ENCODE results near the gene PRICKLE2.
"Not testable (repeated sequence)": the region's sequence is repeated elsewhere in the genome, so short reads cannot be mapped to it uniquely, and the experiment has no call there.

The PRICKLE2 gene

DNA sequence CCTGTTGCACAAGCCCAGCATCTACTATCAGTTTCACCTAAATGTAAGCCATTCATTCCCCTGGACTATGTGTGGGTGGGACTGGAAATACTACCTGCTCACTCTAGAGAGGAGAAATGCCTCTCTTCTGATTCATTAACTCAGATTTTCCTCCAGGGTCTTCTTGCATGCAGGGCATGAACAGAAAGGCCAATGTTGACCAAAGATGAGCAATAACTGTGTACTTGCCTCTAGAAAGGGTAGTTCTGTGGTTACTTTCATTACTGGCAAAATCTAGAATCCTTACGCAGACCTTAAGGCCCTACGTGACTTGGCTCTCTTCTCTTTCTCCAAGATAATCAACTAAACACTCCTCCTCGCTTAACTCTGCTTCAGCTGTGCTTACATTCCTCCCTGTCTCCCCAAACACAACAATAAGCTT is 120.6 kb downstream of the PRICKLE2 start:
- no peak for DNase-seq (ENCODE audit: extremely low read depth in 1 of 2, low read depth in 1 of 2)

DNA sequence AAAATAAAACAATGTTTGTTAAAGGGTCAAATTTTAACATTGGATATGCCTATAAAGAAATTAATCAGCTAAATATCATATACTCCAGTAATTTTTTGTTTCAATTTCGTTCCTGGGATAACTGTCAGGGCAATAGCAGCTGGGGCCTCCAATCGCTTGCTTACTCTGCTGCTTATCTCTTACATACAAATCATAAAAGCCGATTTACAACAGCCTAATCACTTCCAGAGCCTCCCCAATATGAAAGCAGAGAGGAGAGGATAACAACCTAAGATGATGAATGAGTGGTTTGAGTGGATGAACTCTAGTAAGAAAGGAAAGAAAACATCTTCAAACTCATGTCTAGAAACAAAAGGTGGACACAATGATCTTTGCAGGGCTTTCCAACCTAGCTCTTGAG is 121.3 kb downstream of the PRICKLE2 start:
- DNase-seq (ENCODE audit: extremely low read depth in 1 of 2, low read depth in 1 of 2), result no peak

DNA sequence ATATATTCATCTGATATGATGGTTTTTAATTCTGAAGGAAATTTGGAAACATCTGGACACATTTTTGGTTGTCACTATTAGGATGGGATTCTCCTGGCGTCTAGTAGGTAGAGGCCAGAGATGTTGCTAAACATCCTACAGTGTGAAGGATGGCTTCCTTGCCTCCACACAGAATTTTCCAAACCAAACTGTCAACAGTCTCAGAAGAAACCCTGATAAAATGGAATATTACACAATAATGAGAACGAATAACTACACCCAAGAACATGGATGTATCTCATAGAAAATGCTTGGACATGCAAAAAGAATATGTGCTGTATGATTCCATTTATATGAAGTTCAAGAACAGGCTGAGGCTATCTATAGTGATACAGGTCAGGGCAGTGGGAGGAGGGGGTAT is 122.1 kb downstream of the PRICKLE2 start:
- DNase-seq (ENCODE audit: extremely low read depth in 1 of 2, low read depth in 1 of 2), result no peak

DNA sequence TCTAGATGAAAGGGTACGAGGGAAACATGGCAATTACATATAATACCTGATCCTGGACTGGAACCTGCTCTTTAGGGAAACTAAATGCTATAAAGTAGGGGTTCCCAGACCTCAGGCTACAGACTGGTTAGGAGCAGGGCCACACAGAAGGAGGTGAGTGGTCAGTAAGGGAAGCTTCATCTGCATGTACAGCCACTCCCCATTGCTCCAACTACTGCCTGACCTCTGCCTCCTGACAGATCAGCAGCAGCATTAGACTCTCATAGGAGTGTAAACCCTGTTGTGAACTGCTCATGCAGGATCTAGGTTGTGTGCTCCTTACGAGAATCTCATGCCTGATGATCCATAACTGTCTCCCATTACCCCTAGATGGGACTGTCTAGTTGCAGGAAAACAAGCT is 123.1 kb downstream of the PRICKLE2 start:
- no peak for DNase-seq (ENCODE audit: extremely low read depth in 1 of 2, low read depth in 1 of 2)

- no peak for DNase-seq (ENCODE audit: extremely low read depth in 1 of 2, low read depth in 1 of 2)
These were observed 126.0 kb downstream of the PRICKLE2 start for GRCh38 chr3:64099316-64099715.

DNA sequence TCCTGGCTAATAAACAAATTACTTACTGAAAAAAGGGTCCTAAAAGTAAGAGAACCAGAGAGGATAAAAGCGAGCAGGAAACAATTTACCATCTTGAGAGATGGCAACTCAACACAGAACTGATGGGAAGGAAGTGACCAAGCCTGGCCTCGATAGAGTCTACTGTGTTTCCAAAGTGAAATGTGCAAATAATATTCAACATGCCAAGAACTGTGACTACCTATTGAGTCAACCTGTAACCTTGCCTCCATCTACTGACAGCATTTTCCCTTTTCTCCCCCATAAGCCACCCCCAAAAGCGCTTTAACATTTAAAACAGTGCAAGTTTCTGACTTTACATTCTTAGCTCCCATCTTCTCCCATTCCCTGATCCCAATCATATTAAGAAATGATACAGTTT is 126.6 kb downstream of the PRICKLE2 start:
- DNase-seq (ENCODE audit: extremely low read depth in 1 of 2, low read depth in 1 of 2), result no peak

- no peak for DNase-seq (ENCODE audit: extremely low read depth in 1 of 2, low read depth in 1 of 2)
These were observed 127.3 kb downstream of the PRICKLE2 start for GRCh38 chr3:64097920-64098319.

- no peak for DNase-seq (ENCODE audit: extremely low read depth in 1 of 2, low read depth in 1 of 2)
These were observed 129.5 kb downstream of the PRICKLE2 start for GRCh38 chr3:64095802-64096201.

DNA sequence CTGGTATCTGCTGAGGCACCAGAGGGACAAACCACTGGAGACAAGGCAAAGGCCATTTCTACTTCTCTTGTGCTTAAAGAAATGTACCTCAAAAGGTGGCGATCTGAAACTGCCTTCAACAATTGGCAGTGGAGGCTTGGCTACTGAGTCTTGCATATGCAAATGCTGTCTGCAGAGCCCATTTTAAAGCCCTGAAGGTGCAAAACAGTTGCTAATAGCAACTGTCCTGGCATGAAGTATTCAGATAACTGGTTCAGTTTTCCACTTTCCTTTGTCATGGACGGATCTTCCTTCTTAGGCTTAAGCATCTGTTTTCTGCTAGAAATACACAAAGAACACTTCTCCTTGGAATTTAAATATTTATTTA is 130.6 kb downstream of the PRICKLE2 start:
- DNase-seq (ENCODE audit: extremely low read depth in 1 of 2, low read depth in 1 of 2), result no peak

- DNase-seq (ENCODE audit: extremely low read depth in 1 of 2, low read depth in 1 of 2), result no peak
These were observed 131.2 kb downstream of the PRICKLE2 start for GRCh38 chr3:64093825-64094712.

DNA sequence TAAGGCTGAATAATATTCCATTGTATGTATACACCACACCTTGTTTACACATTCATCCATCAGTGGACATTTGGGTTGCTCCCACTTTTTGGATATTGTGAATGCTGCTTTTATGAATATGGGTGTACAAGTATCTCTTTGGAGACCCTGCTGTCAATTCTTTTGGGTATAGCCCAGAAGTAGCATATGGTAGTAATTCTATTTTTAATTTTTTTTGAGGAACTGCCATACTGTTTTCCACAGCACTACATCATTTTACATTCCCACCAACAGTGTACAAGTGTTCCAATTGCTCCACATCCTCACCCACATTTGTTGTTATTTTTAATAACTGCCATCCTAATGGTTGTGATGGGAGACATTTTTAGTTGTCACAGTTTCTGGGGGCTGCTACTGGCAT is 132.1 kb downstream of the PRICKLE2 start:
- DNase-seq (ENCODE audit: extremely low read depth in 1 of 2, low read depth in 1 of 2), result no peak

- DNase-seq (ENCODE audit: extremely low read depth in 1 of 2, low read depth in 1 of 2), result no peak
These were observed 133.8 kb downstream of the PRICKLE2 start for GRCh38 chr3:64091501-64091900.

- DNase-seq (ENCODE audit: extremely low read depth in 1 of 2, low read depth in 1 of 2), result not testable (repeated sequence)
These were observed 135.9 kb downstream of the PRICKLE2 start for GRCh38 chr3:64089386-64089785.

- no peak for DNase-seq (ENCODE audit: extremely low read depth in 1 of 2, low read depth in 1 of 2)
These were observed 136.7 kb downstream of the PRICKLE2 start for GRCh38 chr3:64088408-64089205.

- no peak for DNase-seq (ENCODE audit: extremely low read depth in 1 of 2, low read depth in 1 of 2)
These were observed 138.6 kb downstream of the PRICKLE2 start for GRCh38 chr3:64086479-64087252.

- no peak for DNase-seq (ENCODE audit: extremely low read depth in 1 of 2, low read depth in 1 of 2)
These were observed 140.6 kb downstream of the PRICKLE2 start for GRCh38 chr3:64084640-64085039.

- no peak for DNase-seq (ENCODE audit: extremely low read depth in 1 of 2, low read depth in 1 of 2)
These were observed 141.7 kb downstream of the PRICKLE2 start for GRCh38 chr3:64083575-64083974.

DNA sequence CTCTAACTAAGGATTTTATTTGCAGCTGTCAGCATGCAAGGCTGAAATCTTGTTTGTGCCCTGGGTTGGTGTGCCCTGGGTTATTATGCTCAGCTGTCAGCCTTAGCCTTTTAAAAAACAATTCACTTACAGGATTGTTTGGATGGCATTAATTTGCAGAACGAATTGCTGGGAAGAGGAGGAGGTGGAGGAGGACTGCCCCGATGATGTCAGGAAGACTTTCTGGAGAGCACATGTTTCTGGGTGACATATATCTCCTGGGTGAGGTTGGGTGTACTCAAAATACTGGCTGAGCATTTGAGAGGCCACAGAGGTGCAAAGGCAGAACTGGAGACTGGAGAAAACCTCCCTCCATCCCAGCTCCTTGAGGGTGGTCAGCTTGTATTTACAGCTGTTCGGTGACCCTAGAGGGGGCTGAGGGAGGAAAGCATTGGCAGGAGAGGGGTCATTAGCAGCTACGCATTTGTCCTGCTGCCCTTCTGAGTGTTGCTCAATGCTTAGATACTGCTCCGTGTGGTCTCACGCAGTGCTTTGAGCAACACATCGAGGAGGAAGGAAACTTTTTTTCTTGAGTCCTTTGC is 142.2 kb downstream of the PRICKLE2 start:
- no peak for DNase-seq (ENCODE audit: extremely low read depth in 1 of 2, low read depth in 1 of 2)

DNA sequence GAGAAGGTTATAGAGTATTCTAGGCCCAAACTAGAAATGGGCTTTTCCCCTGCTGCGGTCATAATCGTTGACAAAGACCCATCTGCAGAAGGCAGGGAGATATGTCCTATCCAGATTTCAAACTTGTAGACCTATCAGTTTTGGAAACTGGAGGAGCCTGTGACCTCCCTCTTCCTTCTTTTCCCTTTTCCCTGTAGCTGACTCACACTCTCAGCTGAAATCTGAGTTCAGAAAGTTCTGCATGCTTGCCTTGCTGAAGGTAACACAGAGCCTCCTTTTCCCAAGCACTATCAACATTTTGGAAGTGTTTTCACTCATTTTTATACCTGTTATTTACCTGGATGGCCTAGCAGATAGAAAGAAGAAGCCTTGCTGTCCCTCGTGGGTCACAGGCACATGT is 142.9 kb downstream of the PRICKLE2 start:
- DNase-seq (ENCODE audit: extremely low read depth in 1 of 2, low read depth in 1 of 2), result no peak

- no peak for DNase-seq (ENCODE audit: extremely low read depth in 1 of 2, low read depth in 1 of 2)
These were observed 144.0 kb downstream of the PRICKLE2 start for GRCh38 chr3:64081235-64081630.
